ENCODE data around the gene SLC8A1. TPM values are rescaled to one million over a fixed set of nuclear protein-coding genes. Genes with fewer than 3 reads are reported as not detected.

Gene SLC8A1
- total and polyA plus RNA-seq, 10 of the 15 experiments (the other 5 are each of a cell fraction or from before 2014, with no cell fraction given) = under 0.01 to 1.2 (median 0.01) TPM; not detected in 3

- Histone ChIP-seq H3K79me2 (ENCODE audit: control insufficient read depth, insufficient read depth, low read length) (no peaks in the 10 kb centered on the region), H2AFZ (ENCODE audit: control insufficient read depth, low read depth, low read length) (no peak overlapping the region), H3K9ac (ENCODE audit: control insufficient read depth, insufficient read depth, low read length) (no peak overlapping the region), H3K36me3 (ENCODE audit: control insufficient read depth in 2 of 2, insufficient read depth in 2 of 2, low read length in 1 of 2) (no peaks in the 10 kb centered on the region), H3K4me2 (ENCODE audit: control insufficient read depth, insufficient read depth) (no peak overlapping the region), H3K4me3 (no peak overlapping the region), H4K20me1 (ENCODE audit: control insufficient read depth, insufficient read depth) (no peaks in the 10 kb centered on the region), H3K27me3 (replicated peaks in 1 of 2; ENCODE audit: control insufficient read depth in 2 of 2, insufficient read depth in 2 of 2, low read length in 1 of 2) (no peaks in the 10 kb centered on the region), H3K4me1 (ENCODE audit: control insufficient read depth, insufficient read depth, low read length) (no peaks in the 10 kb centered on the region), H3K27ac (ENCODE audit: control insufficient read depth, insufficient read depth) (no peak overlapping the region), H3K9me3 (replicated peaks; ENCODE audit: control insufficient read depth, insufficient read depth, low read length) (no peaks in the 10 kb centered on the region)
- ChIA-PET RAD21 (ENCODE audit: unreplicated experiment) (no interaction called here), POLR2A (no interaction called here), CTCF (no interaction called here), SMC1A (ENCODE audit: uncharacterized antibody, unreplicated experiment) (no interaction called here)
- WGBS (ENCODE audit: insufficient coverage, insufficient replicate concordance, low lambda C conversion rate, missing lambda C conversion rate) = 2% methylated on average over 2 of the region's 2 CpGs
- in situ Hi-C loops (cut with MboI) (no loop called here), intact Hi-C loops (cut with micrococcal nuclease; ENCODE audit: unreplicated experiment) (no loop called here)
- no peak for FAIRE-seq
- TF ChIP-seq PRDM15 (CRISPR knock-in tag; IDR thresholded peaks at IDR 0.05) (no peak), CEBPZ (IDR thresholded peaks at IDR 0.05; ENCODE audit: low read depth, low read length) (no peak), MEF2A (IDR thresholded peaks at IDR 0.05; ENCODE audit: insufficient read depth, low read depth, low read length) (no peak), SRF (IDR thresholded peaks at IDR 0.05; ENCODE audit: low read depth in 2 of 2, low read length in 2 of 2) (no peak), DPF2 (IDR thresholded peaks at IDR 0.05) (no peak), FOXM1 (IDR thresholded peaks at IDR 0.05; ENCODE audit: low read depth, low read length) (no peak), BHLHE40 (IDR thresholded peaks at IDR 0.05; ENCODE audit: borderline replicate concordance in 1 of 2, low read depth in 2 of 2, low read length in 1 of 2) (no peak), ZNF217 (IDR thresholded peaks at IDR 0.05) (no peak), PAX8 (IDR thresholded peaks at IDR 0.05) (no peak), TCF12 (IDR thresholded peaks at IDR 0.05; ENCODE audit: low read depth, low read length) (no peak), HDAC6 (IDR thresholded peaks at IDR 0.05; ENCODE audit: unreplicated experiment) (no peak), JUND (IDR thresholded peaks at IDR 0.05; ENCODE audit: low read depth, low read length) (no peak), BACH1 (IDR thresholded peaks at IDR 0.05; ENCODE audit: borderline replicate concordance) (no peak)
- no peak for DNase-seq (ENCODE audit: low read depth, low spot score)
- ATAC-seq = no peak
- no TSS peak for BruUV-seq (replicated peaks)
Observed at GRCh38 chr2:40343902-40344301, 108.0 kb downstream of the SLC8A1 start.

Data from GM12878 (cell line).